Head of caudate nucleus (tissue), 42 donors: Measurements from ENCODE around the gene EFHC1.
"Not testable (repeated sequence)": the region's sequence is repeated elsewhere in the genome, so short reads cannot be mapped to it uniquely, and the experiment has no call there.

ENCODE experiments used
- DNase-seq, 42 donors: peaks; one replicate each; pipeline versions ENCODE4 v3.0.0 to v3.0.0-alpha.2; 2020 to 2021; ENCODE audit warnings: mixed read lengths in 7 of 42
- intact Hi-C: fragments of 100-400 bp; cut with DNase I; formaldehyde crosslinking; loops from one replicate; pipeline ENCODE4 v1.15.0; 2022

EFHC1 gene

GRCh38 chr6:52419809-52420667, at the start of gene EFHC1:
Gene EFHC1 (plus strand): TSS chr6:52420342. CDS start chr6:52420411, 69 bp downstream.
- intact Hi-C loops, result loop anchor here (5.0 kb wide), 1 partner anchor 157 kb away; the partner anchor contains the start of gene TRAM2
- peak; percentile 95 to 99 (median 98) for DNase-seq

GRCh38 chr6:52371656-52372191, 48.4 kb upstream of the EFHC1 start:
- no peak for DNase-seq
- intact Hi-C loops, result no loop called here

- peak in 2 of 42 donors; percentile 21 to 28 for DNase-seq
- intact Hi-C loops, result no loop called here
These were observed 46.9 kb upstream of the EFHC1 start for GRCh38 chr6:52373151-52373690.

- DNase-seq, result no peak
- intact Hi-C loops, result no loop called here
These were observed 45.9 kb upstream of the EFHC1 start for GRCh38 chr6:52374247-52374646.

GRCh38 chr6:52375780-52376556, 44.2 kb upstream of the EFHC1 start:
- peak in 16 of 42 donors; percentile 17 to 66 (median 38) for DNase-seq

GRCh38 chr6:52376763-52377162, 43.4 kb upstream of the EFHC1 start:
- DNase-seq, result peak in 21 of 42 donors; percentile 24 to 78 (median 50)
- intact Hi-C loops, result no loop called here

More at GRCh38 chr6:52375780-52376556, 44.2 kb upstream of the EFHC1 start:
- intact Hi-C loops, result no loop called here

GRCh38 chr6:52377538-52378221, 42.5 kb upstream of the EFHC1 start:
- DNase-seq, result no peak
- intact Hi-C loops, result no loop called here

GRCh38 chr6:52381249-52381648, 38.9 kb upstream of the EFHC1 start:
- intact Hi-C loops, result no loop called here
- no peak for DNase-seq

- intact Hi-C loops, result no loop called here
- DNase-seq, result no peak
These were observed 35.9 kb upstream of the EFHC1 start for GRCh38 chr6:52384145-52384766.

- intact Hi-C loops, result no loop called here
These were observed 35.1 kb upstream of the EFHC1 start for GRCh38 chr6:52385074-52385473.

GRCh38 chr6:52388119-52388518, 32.0 kb upstream of the EFHC1 start:
- intact Hi-C loops, DNase-seq: not testable (repeated sequence)

More at GRCh38 chr6:52385074-52385473, 35.1 kb upstream of the EFHC1 start:
- no peak for DNase-seq

GRCh38 chr6:52388790-52389189, 31.4 kb upstream of the EFHC1 start:
- DNase-seq, result peak in 33 of 42 donors; percentile 14 to 78 (median 46)

GRCh38 chr6:52389264-52389625, 30.9 kb upstream of the EFHC1 start:
- intact Hi-C loops, result no loop called here
- no peak for DNase-seq

More at GRCh38 chr6:52388790-52389189, 31.4 kb upstream of the EFHC1 start:
- intact Hi-C loops, result no loop called here

- peak in 14 of 42 donors; percentile 17 to 61 (median 34) for DNase-seq
- intact Hi-C loops, result no loop called here
These were observed 30.3 kb upstream of the EFHC1 start for GRCh38 chr6:52389626-52390360.

- intact Hi-C loops, result no loop called here
- DNase-seq, result no peak
These were observed 29.8 kb upstream of the EFHC1 start for GRCh38 chr6:52390361-52390727.

- intact Hi-C loops, result no loop called here
- DNase-seq, result peak in 2 of 42 donors; percentile 22 to 26
These were observed 28.5 kb upstream of the EFHC1 start for GRCh38 chr6:52391599-52391998.

- DNase-seq, result no peak
- intact Hi-C loops, result no loop called here
These were observed 27.2 kb upstream of the EFHC1 start for GRCh38 chr6:52392944-52393343.

GRCh38 chr6:52393780-52394179, 26.4 kb upstream of the EFHC1 start:
- DNase-seq, result no peak
- intact Hi-C loops, result no loop called here
